Measurements from ENCODE around the gene DLK1.

DNA sequence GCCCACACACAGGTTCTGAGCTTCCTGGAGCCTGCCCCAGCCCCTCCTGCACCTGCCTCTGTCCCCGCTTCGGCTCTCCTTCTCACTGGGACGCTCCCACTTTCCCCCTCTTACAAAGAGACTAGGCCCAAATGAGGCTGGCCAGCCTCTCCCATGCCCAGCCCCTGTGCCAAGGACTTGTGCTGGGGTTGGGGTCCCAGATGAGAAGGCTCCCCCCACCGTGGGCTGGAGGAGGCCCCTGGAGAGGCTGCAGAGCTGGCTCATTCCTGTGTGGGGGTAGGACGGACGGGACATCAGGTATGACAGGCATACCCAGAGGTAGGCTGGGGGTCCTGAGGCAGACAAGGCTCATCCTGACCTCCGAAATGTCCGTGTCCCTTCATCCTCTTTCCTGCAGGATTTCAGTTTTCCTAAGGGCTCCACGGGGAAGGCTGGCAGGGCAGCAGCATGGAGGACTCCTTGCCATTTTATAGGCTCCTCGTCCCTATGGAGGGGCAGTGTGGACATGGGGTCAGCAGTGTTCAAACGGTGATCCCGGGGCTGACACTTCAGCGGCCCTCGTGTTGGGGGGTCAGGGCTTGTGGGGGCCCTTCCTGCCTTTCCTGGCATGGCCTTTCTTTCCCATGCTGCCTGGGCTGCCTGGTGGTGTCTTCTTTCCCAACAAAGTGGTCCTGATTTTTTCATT, 50.1 kb downstream of the DLK1 start:
- TF ChIP-seq, protein P1, sequence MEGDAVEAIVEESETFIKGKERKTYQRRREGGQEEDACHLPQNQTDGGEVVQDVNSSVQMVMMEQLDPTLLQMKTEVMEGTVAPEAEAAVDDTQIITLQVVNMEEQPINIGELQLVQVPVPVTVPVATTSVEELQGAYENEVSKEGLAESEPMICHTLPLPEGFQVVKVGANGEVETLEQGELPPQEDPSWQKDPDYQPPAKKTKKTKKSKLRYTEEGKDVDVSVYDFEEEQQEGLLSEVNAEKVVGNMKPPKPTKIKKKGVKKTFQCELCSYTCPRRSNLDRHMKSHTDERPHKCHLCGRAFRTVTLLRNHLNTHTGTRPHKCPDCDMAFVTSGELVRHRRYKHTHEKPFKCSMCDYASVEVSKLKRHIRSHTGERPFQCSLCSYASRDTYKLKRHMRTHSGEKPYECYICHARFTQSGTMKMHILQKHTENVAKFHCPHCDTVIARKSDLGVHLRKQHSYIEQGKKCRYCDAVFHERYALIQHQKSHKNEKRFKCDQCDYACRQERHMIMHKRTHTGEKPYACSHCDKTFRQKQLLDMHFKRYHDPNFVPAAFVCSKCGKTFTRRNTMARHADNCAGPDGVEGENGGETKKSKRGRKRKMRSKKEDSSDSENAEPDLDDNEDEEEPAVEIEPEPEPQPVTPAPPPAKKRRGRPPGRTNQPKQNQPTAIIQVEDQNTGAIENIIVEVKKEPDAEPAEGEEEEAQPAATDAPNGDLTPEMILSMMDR (IDR thresholded peaks at IDR 0.05): no peak
- TF ChIP-seq POLR2A (IDR thresholded peaks at IDR 0.05) (no peak), POLR2AphosphoS5 (IDR thresholded peaks at IDR 0.05; ENCODE audit: insufficient read depth in 1 of 2, low read depth in 1 of 2) (no peak)

Data from vagina (tissue), 2 donors.